Skeletal muscle satellite cell (primary cell): ENCODE measurements around the gene S100A4.
"Not testable (repeated sequence)": the region's sequence is repeated elsewhere in the genome, so short reads cannot be mapped to it uniquely, and the experiment has no call there.

Source experiments
- H3K27me3 ChIP-seq: 2 replicates; pipeline ENCODE4 v1.7.0; 2013; ENCODE audit warnings: low read length; ENCODE audit not compliant: control insufficient read depth, insufficient read depth
- H3K36me3 ChIP-seq: 2 replicates; pipeline ENCODE4 v1.7.0; 2013; ENCODE audit warnings: mild to moderate bottlenecking, control low read depth, low read length; ENCODE audit not compliant: insufficient read depth
- H3K4me1 ChIP-seq: 2 replicates; pipeline ENCODE4 v1.7.0; 2013; ENCODE audit warnings: low read length; ENCODE audit not compliant: control insufficient read depth, insufficient read depth
- H3K4me2 ChIP-seq: 2 replicates; pipeline ENCODE4 v1.7.0; 2013; ENCODE audit warnings: mild to moderate bottlenecking, low read length
- H3K4me3 ChIP-seq: 2 replicates; pipeline ENCODE4 v1.7.0; 2013; ENCODE audit warnings: low read length
- H3K9ac ChIP-seq: 2 replicates; pipeline ENCODE4 v1.7.0; 2013; ENCODE audit warnings: mild to moderate bottlenecking, low read depth, low read length, moderate library complexity
- H3K9me3 ChIP-seq: replicated peaks from 2 replicates; pipeline ENCODE4 v1.7.0; 2013; ENCODE audit warnings: mild to moderate bottlenecking, control low read depth, low read length

S100A4 gene

GRCh38 chr1:153526132-153526543 is 19.5 kb downstream of the S100A4 start:
- H3K36me3 ChIP-seq: no peaks in the 10 kb centered on the region

GRCh38 chr1:153525088-153525728 is 20.4 kb downstream of the S100A4 start:
- Histone ChIP-seq H3K4me3 (no peak overlapping the region), H3K9me3 (no peaks in the 10 kb centered on the region), H3K4me1 (peaks cover 4% of the 10 kb centered on the region), H3K9ac (no peak overlapping the region), H3K27me3 (no peaks in the 10 kb centered on the region), H3K4me2 (no peak overlapping the region), H3K36me3 (no peaks in the 10 kb centered on the region)

More at GRCh38 chr1:153526132-153526543, 19.5 kb downstream of the S100A4 start:
- H3K4me2 ChIP-seq: no peak overlapping the region
- H3K9me3 ChIP-seq: no peaks in the 10 kb centered on the region
- H3K4me3 ChIP-seq: no peak overlapping the region
- peaks cover 4% of the 10 kb centered on the region for H3K4me1 ChIP-seq
- H3K27me3 ChIP-seq: no peaks in the 10 kb centered on the region
- H3K9ac ChIP-seq: no peak overlapping the region

DNA sequence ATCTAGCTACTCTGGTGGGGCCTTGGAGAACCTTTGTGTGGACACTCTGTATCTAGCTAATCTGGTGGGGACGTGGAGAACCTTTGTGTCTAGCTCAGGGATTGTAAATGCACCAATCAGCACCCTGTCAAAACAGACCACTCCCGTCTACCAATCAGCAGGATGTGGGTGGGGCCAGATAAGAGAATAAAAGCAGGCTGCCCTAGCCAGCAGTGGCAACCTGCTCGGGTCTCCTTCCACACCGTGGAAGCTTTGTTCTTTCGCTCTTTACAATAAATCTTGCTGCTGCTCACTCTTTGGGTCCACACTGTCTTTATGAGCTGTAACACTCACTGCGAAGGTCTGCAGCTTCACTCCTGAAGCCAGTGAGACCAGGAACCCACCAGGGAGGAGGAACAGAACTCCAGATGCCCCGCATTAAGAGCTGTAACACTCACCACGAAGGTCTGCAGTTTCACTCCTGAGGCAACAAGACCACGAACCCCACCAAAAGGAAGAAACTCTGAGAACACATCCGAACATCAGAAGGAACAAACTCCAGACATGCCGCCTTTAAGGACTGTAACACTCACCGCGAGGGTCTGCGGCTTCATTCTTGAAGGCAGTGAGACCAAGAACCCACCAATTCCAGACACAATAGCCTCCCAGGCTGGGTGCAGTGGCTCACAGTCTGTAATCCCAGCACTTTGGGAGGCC is 23.1 kb downstream of the S100A4 start:
- H3K27me3 ChIP-seq, H3K36me3 ChIP-seq, H3K9me3 ChIP-seq, H3K9ac ChIP-seq, H3K4me1 ChIP-seq, H3K4me2 ChIP-seq, H3K4me3 ChIP-seq: not testable (repeated sequence)

DNA sequence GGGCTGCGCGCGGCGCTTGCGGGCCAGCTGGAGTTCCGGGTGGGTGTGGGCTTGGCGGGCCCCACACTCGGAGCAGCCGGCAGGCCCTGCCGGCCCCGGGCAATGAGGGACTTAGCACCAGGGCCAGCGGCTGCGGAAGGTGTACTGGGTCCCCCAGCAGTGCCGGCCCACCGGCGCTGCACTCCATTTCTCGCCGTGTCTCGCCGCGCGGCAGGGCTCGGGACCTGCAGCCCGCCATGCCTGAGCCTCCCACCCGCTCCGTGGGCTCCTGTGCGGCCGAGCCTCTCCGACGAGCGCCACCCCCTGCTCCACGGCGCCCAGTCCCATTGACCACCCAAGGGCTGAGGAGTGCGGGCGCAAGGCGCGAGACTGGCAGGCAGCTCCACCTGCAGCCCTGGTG is 23.8 kb downstream of the S100A4 start:
- not testable (repeated sequence) for H3K9me3 ChIP-seq, H3K36me3 ChIP-seq, H3K4me1 ChIP-seq, H3K27me3 ChIP-seq, H3K9ac ChIP-seq, H3K4me2 ChIP-seq, H3K4me3 ChIP-seq

DNA sequence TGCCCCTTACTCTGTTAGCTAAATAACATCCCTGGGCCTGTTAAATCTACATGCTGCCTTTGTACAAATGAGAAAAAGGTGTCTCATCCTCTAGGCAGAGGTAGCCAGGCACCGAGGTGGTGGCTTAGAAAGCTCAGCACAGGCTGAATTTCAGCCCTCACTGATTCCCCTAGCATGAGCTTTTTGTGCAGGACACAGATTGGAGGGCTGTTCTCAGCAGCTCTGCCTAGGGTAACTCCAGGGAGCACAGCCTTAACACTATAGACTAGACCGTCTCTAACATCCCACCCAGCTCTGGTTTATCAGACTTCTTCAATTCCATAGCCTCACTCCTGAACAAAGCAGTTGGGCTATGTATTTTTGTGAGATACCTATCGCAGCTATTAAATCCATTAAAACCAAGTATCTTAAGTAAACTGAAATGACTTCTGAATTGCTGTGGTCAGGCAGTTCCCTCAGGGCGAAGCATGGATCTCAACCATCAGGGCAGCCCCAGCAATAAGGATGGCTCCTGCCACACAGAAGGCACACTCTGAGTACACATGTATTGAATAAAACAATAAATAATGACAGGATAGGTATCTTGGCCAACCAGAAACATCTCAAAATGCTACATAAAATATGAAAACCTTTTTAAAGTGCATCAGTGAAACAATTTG is 24.7 kb downstream of the S100A4 start:
- no peaks in the 10 kb centered on the region for H3K27me3 ChIP-seq
- no peak overlapping the region for H3K4me2 ChIP-seq
- no peaks in the 10 kb centered on the region for H3K9me3 ChIP-seq
- H3K4me3 ChIP-seq: no peak overlapping the region
- peaks cover 4% of the 10 kb centered on the region for H3K4me1 ChIP-seq
- no peak overlapping the region for H3K9ac ChIP-seq
- H3K36me3 ChIP-seq: no peaks in the 10 kb centered on the region

- not testable (repeated sequence) for H3K4me2 ChIP-seq, H3K9ac ChIP-seq, H3K4me1 ChIP-seq, H3K4me3 ChIP-seq, H3K36me3 ChIP-seq, H3K9me3 ChIP-seq, H3K27me3 ChIP-seq
These were observed 25.4 kb downstream of the S100A4 start for GRCh38 chr1:153520137-153520691.

GRCh38 chr1:153519242-153519641 is 26.4 kb downstream of the S100A4 start:
- Histone ChIP-seq H3K4me3 (no peak overlapping the region), H3K4me2 (no peak overlapping the region), H3K27me3 (no peaks in the 10 kb centered on the region), H3K4me1 (no peaks in the 10 kb centered on the region), H3K9me3 (no peaks in the 10 kb centered on the region), H3K9ac (no peak overlapping the region), H3K36me3 (no peaks in the 10 kb centered on the region)

DNA sequence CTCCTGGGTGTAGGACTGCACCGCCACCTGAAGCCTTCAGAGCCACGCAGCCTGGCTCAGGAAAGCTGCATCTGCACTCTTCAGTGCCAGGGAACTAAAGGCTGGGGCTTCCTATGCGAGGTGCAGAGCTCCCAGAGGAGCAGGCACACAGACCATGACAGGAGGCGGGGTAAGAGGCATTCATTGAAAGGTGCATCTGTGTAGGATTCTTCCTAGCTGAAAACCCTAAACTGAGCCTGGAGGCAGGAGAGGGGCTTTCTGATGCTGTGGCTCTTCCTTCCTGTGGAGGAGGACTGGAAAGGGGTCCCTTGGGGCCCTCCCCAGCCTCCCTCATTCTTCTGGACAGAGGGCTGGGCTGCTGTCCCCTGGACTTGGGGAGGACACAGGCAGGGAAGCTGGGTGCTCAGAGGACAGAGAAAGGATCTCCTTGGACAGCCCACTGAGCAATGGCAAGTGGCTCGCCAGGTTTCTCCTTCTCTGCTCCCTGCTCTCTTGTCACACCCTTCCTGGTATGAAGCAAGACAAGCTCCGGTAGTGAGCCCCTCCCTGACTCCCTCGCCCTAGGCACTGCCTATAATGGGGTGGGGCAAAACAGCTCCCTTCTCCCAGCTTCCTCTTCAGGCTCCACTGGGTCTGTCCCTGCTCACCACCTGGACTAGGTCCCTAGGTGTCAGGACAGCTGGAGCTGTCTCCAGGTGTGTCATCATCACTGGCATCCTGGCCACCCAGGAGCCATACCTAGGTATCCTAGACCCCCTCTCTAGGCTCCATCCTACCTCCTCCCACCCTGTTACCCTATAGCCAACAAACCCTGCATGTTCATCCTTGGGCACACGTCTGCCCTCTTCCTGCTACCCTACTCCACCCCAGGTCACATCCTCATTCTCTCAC is 29.9 kb downstream of the S100A4 start:
- Histone ChIP-seq H3K4me1 (peaks cover 3% of the 10 kb centered on the region), H3K36me3 (no peaks in the 10 kb centered on the region), H3K4me2 (no peak overlapping the region), H3K9ac (no peak overlapping the region), H3K9me3 (no peaks in the 10 kb centered on the region), H3K27me3 (no peaks in the 10 kb centered on the region), H3K4me3 (no peak overlapping the region)

DNA sequence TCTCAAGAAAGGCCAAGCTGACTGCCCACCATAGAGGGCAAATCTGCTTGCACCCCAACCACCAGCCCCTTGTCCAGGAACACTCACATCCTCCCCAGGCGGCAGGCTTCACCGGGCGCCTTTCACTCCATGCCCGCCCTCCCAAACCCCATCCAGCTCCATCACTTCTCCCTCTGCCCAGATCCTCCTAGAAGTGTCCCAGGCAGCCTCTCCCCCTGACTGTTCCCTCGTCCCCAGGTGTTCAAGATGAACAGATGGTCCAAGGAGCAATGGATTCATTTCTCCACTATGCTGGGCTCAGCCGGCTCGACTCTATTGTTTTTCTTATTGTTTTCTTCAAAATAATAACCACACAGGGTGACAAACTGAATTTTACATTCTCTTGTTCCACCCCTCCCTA is 31.9 kb downstream of the S100A4 start:
- H3K4me2 ChIP-seq: no peak overlapping the region
- H3K9ac ChIP-seq: no peak overlapping the region
- no peaks in the 10 kb centered on the region for H3K36me3 ChIP-seq
- H3K4me1 ChIP-seq: peaks cover 3% of the 10 kb centered on the region
- H3K9me3 ChIP-seq: no peaks in the 10 kb centered on the region
- no peaks in the 10 kb centered on the region for H3K27me3 ChIP-seq
- no peak overlapping the region for H3K4me3 ChIP-seq

GRCh38 chr1:153513023-153513422 is 32.6 kb downstream of the S100A4 start:
- Histone ChIP-seq H3K4me2 (no peak overlapping the region), H3K4me1 (peaks cover 8% of the 10 kb centered on the region), H3K9me3 (no peaks in the 10 kb centered on the region), H3K27me3 (no peaks in the 10 kb centered on the region), H3K4me3 (no peak overlapping the region), H3K9ac (no peak overlapping the region), H3K36me3 (no peaks in the 10 kb centered on the region)

DNA sequence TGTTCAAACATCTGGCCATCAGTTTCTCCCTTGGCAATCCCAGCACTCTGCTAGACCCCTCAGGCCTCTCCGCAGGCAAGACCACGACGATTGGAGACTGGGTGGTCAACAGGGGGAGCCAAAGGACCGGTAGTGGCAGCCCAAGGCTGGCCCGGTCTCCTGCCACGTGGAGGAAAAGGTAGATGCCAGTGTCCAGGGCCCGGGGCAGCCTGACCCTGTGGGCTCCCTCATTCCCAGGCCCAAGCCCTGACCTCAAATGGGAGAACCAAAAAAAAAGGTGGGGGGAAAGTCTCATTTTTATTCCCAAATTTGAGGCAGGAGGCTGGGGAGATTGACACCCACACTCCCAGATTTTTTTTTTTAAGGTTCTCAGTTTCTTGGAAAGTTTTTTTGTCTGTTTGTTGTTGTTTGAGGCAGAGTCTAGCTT is 34.6 kb downstream of the S100A4 start:
- peak overlapping the region; percentile 59 for H3K9ac ChIP-seq
- H3K36me3 ChIP-seq: no peaks in the 10 kb centered on the region
- H3K4me1 ChIP-seq: peaks cover 28% of the 10 kb centered on the region
- no peaks in the 10 kb centered on the region for H3K27me3 ChIP-seq
- H3K4me2 ChIP-seq: no peak overlapping the region
- H3K9me3 ChIP-seq: no peaks in the 10 kb centered on the region
- H3K4me3 ChIP-seq: no peak overlapping the region
